Tibial artery (tissue), 4 donors: ENCODE data around the gene EP400.
"Not testable (repeated sequence)": the region's sequence is repeated elsewhere in the genome, so short reads cannot be mapped to it uniquely, and the experiment has no call there.

Experiments used
- DNase-seq, 2 donors: peaks; one replicate each; pipeline ENCODE4 v3.0.0-alpha.2; 2019
- H3K27ac ChIP-seq, 2 donors: fragments of 200-600 bp; sonication (generic) in 1 of 2; 1 replicate in 1 of 2; 2 replicates in 1 of 2; pipeline ENCODE4 v1.5.1; 2018 to 2019; ENCODE audit warnings: mild to moderate bottlenecking in 1 of 2
- H3K27me3 ChIP-seq, 2 donors: fragments of 200-600 bp; sonication (generic) in 1 of 2; one replicate each; pipeline versions ENCODE4 v1.5.1 to v1.6.0; 2016 to 2019
- H3K36me3 ChIP-seq, 3 donors: fragments of 200-600 bp; sonication (generic) in 2 of 3; one replicate each; pipeline ENCODE4 v1.5.1; 2016 to 2019; ENCODE audit warnings: mild to moderate bottlenecking in 2 of 3
- H3K4me1 ChIP-seq, 4 donors: fragments of 200-600 bp; sonication (generic) in 2 of 4; 1 replicate in 3 of 4; 2 replicates in 1 of 4; pipeline ENCODE4 v1.5.1; 2016 to 2019
- H3K4me3 ChIP-seq, 2 donors: fragments of 200-600 bp; sonication (generic) in 1 of 2; 1 replicate in 1 of 2; 2 replicates in 1 of 2; pipeline ENCODE4 v1.5.1; 2018 to 2019; ENCODE audit warnings: mild to moderate bottlenecking in 2 of 2
- H3K9me3 ChIP-seq, 3 donors: fragments of 200-600 bp; sonication (generic) in 1 of 3; one replicate each; pipeline ENCODE4 v1.5.1; 2016 to 2019
- intact Hi-C: fragments of 100-400 bp; cut with DNase I; formaldehyde crosslinking; loops from one replicate; pipeline ENCODE4 v1.15.0; 2023; ENCODE audit warnings: low total_unique reads
- TF ChIP-seq, protein P1 (sequence below), 2 experiments: fragments of 200-600 bp in 1 of 2; fragments of 450-650 bp in 1 of 2; IDR thresholded peaks; one replicate each; pipeline ENCODE4 v1.5.1; 2017 to 2019; ENCODE audit warnings: antibody characterized with exemption in 2 of 2, mild to moderate bottlenecking in 1 of 2, moderate library complexity in 1 of 2

Gene EP400

DNA sequence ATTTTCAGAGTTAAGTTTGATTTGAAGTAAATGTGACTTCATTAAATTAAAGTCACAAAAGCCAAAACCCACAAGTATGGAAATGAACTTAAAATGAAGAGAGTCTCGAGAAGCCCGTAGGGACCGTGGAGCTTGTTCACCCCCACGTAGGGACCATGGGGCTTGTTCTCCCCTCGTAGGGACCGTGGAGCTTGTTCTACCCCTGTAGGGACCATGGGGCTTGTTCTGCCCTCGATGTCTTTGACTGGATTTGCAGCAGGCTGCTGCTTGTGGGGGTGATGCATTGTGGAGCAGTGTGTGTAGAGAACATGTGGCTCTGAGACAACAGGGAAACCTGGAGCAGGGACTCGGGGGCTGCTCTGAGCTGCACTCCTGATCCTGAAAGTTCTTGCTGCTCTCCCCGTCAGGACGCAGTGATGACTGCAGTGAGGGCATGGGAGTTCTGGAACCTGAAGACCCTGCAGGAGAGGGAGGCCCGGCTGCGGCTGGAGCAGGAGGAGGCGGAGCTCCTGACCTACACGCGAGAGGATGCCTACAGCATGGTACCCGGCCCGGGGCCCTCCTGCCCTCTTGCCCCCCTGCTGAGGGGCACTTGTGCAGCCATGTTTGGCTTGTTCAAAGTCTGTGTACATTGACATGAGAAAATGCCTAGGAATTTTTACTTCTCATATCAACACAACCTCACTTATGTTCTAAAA is 94.2 kb downstream of the EP400 start:
- intact Hi-C loops: no loop called here
- no peak overlapping the region for H3K4me3 ChIP-seq

DNA sequence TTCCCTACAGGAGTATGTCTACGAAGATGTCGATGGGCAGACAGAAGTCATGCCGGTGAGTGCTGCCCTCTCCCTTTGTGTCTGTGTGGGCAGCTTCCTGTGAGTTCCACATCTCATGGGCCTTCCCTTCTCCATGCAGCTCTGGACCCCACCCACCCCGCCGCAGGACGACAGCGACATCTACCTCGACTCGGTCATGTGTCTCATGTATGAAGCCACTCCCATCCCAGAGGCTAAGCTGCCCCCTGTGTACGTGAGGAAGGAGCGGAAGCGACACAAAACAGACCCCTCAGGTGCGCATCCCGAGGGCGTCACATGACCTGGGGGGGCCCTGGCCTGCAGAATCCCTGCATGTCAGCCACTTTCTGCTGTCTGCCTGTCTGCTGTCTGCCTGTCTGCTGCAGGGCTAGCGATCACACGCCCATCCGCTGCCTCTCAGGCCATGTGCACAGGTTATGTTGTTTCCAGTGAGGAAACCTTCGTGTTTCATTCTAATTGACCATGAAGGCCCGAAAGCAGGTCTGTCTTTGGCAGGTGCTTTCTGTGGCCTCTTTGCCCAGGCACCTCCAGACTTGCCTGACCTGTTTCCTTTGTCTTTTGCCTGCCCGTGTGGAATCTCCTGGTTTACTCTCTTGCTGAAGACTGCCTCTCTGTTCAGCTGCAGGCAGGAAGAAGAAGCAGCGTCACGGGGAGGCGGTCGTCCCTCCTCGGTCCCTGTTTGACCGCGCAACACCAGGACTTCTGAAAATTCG is 95.1 kb downstream of the EP400 start:
- Histone ChIP-seq H3K4me1 (no peaks in the 10 kb centered on the region), H3K36me3 (peaks cover 34 to 85% (median 83%) of the 10 kb centered on the region in 3 donors), H3K27ac (no peak overlapping the region), H3K4me3 (no peak overlapping the region), H3K9me3 (no peaks in the 10 kb centered on the region), H3K27me3 (no peaks in the 10 kb centered on the region)
- intact Hi-C loops: no loop called here
- TF ChIP-seq, protein P1, sequence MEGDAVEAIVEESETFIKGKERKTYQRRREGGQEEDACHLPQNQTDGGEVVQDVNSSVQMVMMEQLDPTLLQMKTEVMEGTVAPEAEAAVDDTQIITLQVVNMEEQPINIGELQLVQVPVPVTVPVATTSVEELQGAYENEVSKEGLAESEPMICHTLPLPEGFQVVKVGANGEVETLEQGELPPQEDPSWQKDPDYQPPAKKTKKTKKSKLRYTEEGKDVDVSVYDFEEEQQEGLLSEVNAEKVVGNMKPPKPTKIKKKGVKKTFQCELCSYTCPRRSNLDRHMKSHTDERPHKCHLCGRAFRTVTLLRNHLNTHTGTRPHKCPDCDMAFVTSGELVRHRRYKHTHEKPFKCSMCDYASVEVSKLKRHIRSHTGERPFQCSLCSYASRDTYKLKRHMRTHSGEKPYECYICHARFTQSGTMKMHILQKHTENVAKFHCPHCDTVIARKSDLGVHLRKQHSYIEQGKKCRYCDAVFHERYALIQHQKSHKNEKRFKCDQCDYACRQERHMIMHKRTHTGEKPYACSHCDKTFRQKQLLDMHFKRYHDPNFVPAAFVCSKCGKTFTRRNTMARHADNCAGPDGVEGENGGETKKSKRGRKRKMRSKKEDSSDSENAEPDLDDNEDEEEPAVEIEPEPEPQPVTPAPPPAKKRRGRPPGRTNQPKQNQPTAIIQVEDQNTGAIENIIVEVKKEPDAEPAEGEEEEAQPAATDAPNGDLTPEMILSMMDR (IDR thresholded peaks at IDR 0.05): no peak
- no peak for DNase-seq

More for the DNA sequence above, 94.2 kb downstream of the EP400 start:
- Histone ChIP-seq H3K9me3 (no peaks in the 10 kb centered on the region), H3K4me1 (no peaks in the 10 kb centered on the region), H3K27ac (no peak overlapping the region), H3K27me3 (no peaks in the 10 kb centered on the region), H3K36me3 (peaks cover 33 to 85% (median 83%) of the 10 kb centered on the region in 3 donors)
- TF ChIP-seq, protein P1 (IDR thresholded peaks at IDR 0.05): no peak
- no peak for DNase-seq

DNA sequence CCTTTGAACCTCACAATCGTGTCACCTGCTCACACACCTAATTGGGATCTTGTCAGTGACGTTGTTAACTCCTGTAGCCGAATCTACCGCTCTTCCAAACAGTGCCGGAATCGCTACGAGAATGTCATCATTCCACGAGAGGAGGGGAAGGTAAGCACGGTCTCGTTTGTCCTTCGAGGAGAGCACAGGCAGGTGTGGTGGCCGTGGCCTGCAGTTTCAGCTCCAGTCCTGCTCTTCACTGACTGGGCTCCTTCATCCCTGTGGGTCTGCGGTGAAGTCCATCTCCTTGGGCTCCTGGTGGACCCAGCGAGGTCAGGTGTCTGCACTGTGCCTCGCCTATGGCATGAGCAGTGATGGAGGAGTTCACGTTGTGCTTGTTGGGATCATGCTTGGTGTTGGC is 96.0 kb downstream of the EP400 start:
- TF ChIP-seq, protein P1 (IDR thresholded peaks at IDR 0.05): no peak
- intact Hi-C loops: no loop called here
- Histone ChIP-seq H3K4me3 (no peak overlapping the region), H3K9me3 (no peaks in the 10 kb centered on the region), H3K36me3 (peaks cover 37 to 87% (median 84%) of the 10 kb centered on the region in 3 donors), H3K4me1 (no peaks in the 10 kb centered on the region), H3K27me3 (no peaks in the 10 kb centered on the region), H3K27ac (no peak overlapping the region)
- no peak for DNase-seq

DNA sequence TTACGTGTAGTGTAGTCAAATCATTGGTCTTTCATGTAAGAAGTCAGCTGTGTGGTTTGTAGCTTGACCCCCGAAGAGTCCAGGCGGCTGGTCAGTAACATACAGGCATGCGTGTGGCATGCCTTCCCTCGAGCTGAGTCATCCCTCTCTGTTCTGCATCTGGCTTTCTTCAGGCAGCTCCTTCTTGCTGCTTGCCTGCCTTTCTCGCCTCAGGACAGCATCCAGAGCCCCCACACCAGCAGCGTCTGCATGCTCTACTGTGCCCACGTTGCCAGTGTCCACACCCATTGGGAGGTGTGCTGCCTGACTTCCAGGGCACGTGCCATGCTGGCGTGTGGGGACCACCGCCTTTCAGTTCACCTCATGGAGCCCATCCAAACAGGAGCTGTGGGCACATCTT is 96.8 kb downstream of the EP400 start:
- Histone ChIP-seq H3K9me3 (no peaks in the 10 kb centered on the region), H3K27ac (no peak overlapping the region), H3K27me3 (no peaks in the 10 kb centered on the region), H3K4me1 (no peaks in the 10 kb centered on the region), H3K4me3 (no peak overlapping the region), H3K36me3 (peaks cover 37 to 87% (median 86%) of the 10 kb centered on the region in 3 donors)
- no peak for DNase-seq
- TF ChIP-seq, protein P1 (IDR thresholded peaks at IDR 0.05): no peak
- intact Hi-C loops: no loop called here

DNA sequence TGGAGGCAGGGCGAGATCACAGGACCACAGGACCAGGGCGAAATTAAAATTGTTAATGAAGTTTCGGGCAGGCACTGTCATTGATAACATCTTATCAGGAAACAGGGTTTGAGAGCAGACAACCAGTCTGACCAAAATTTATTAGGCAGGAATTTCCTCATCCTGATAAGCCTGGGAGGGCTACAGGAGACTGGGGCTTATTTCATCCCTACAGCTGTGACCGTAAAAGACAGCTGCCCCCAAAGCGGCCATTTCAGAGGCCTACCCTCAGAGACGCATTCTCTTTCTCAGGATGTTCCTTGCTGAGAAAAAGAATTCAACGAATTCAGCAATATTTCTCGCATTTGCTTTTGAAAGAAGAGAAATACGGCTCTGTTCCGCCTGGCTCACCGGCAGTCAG is 97.9 kb downstream of the EP400 start:
- H3K36me3 ChIP-seq: peaks cover 43 to 96% (median 91%) of the 10 kb centered on the region in 3 donors
- H3K27ac ChIP-seq, H3K27me3 ChIP-seq, H3K4me3 ChIP-seq, H3K4me1 ChIP-seq, H3K9me3 ChIP-seq, DNase-seq, intact Hi-C loops: not testable (repeated sequence)

DNA sequence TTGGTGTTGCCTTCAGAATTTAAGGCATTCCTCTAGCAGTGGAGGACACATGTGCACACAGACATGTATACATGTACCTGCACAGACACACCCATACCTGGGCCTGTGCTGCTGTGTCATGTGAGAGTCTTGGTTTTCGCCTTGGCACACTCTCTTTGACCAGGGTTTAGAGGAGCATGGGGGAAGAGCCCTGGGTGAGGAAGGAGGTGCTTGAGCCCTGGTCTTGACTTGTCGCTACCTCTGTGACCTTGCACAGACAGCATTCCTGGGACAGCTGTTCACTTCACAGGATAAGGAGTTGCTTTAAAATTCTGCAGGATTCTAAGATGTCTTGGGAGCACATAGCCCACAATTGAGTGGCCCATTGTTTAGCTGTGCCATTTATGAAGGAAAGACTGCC is 99.7 kb downstream of the EP400 start:
- intact Hi-C loops: no loop called here
- no peaks in the 10 kb centered on the region for H3K9me3 ChIP-seq
- peaks cover 53 to 96% (median 94%) of the 10 kb centered on the region in 3 donors for H3K36me3 ChIP-seq
- no peak overlapping the region for H3K4me3 ChIP-seq
- no peaks in the 10 kb centered on the region for H3K27me3 ChIP-seq
- H3K27ac ChIP-seq: no peak overlapping the region
- no peaks in the 10 kb centered on the region for H3K4me1 ChIP-seq
- no peak for DNase-seq
- TF ChIP-seq, protein P1 (IDR thresholded peaks at IDR 0.05): no peak
